Lower leg skin (tissue), 3 donors: ENCODE data around the gene MTHFD1L.

Experiments used
- CTCF ChIP-seq, 3 donors: fragments of 450-650 bp; IDR thresholded peaks; one replicate each; pipeline ENCODE4 v1.5.1; 2016; ENCODE audit warnings: antibody characterized with exemption in 3 of 3, mild to moderate bottlenecking in 3 of 3, moderate library complexity in 2 of 3
- POLR2A ChIP-seq, 2 donors: fragments of 450-650 bp; IDR thresholded peaks; one replicate each; pipeline ENCODE4 v1.6.1; 2016 to 2017; ENCODE audit warnings: antibody characterized with exemption in 2 of 2, mild to moderate bottlenecking in 1 of 2, moderate library complexity in 1 of 2

DNA sequence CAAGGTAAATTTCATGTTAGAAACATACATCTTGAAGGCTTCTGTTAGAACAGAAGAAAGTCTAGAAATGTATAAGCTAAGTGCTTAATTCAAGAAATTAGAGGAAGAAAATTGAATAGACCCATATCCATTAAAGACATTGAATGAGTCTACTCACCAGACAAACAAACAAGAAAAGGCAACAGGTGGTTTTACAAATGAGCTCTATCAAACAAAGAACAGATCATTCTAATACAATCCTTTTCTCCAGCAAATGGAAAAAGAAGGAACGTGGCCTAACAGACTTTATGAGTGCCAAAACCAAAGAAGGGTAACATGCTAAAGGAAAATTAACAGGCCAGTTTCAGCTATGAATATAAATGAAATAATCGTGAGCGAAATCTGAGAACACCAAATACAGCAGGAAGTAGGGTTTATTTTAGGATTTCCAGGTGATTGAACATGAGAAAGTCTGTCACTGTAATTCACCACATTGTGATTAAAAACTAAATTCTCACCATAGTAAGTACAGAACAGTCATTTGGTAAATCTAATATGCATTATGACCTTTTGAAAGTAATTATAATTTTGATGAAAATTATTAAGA lies 22.6 kb downstream of the MTHFD1L start:
- TF ChIP-seq POLR2A (IDR thresholded peaks at IDR 0.05) (no peak), CTCF (IDR thresholded peaks at IDR 0.05) (no peak)
